Memory B cell (primary cell): ENCODE results near the gene TTYH3.
"Not testable (repeated sequence)": the region's sequence is repeated elsewhere in the genome, so short reads cannot be mapped to it uniquely, and the experiment has no call there.

ENCODE experiments used
- ATAC-seq: fragments of 150-1000 bp; cut with Tn5 transposase; 2 replicates; pipeline ENCODE4 v1.10.0; 2021; ENCODE audit warnings: low read depth, mild to moderate bottlenecking, moderate library complexity
- DNase-seq, 2 donors: peaks; one replicate each; pipeline ENCODE4 v3.0.0; 2022; ENCODE audit warnings: low spot score in 2 of 2
- H3K27ac Mint-ChIP-seq: one replicate; pipeline ENCODE4 v1.8.0; 2022; ENCODE audit warnings: mild to moderate bottlenecking, moderate library complexity, mixed read lengths
- H3K27me3 Mint-ChIP-seq: one replicate; pipeline ENCODE4 v1.8.0; 2022; ENCODE audit warnings: mixed read lengths
- H3K36me3 Mint-ChIP-seq: one replicate; pipeline ENCODE4 v1.8.0; 2022; ENCODE audit warnings: mild to moderate bottlenecking, mixed read lengths
- H3K4me1 Mint-ChIP-seq: one replicate; pipeline ENCODE4 v1.8.0; 2022; ENCODE audit warnings: mixed read lengths
- H3K4me3 Mint-ChIP-seq: one replicate; pipeline ENCODE4 v1.8.0; 2022; ENCODE audit warnings: mild to moderate bottlenecking, moderate library complexity, mixed read lengths
- H3K9me3 Mint-ChIP-seq: one replicate; pipeline ENCODE4 v1.8.0; 2022; ENCODE audit warnings: mixed read lengths

TTYH3 gene

DNA sequence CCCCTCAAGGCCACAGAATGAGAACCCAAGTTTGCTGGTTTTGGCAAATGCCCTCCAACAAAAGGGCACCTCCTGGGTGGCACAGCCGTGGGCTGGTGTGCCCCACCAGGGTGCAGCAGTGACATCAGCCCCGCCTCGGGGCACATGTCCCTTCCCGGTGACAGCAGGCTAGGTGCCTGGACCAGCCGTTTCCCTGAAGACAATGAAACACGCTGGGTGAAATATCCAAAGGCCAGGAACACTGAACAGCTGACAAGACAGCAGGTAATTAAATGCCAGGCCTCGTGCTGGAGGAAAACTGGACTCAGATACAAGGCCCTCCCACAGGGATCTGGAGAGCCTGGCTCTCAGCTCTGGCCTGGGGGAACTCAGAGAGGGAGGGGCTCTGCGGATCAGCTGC lies 44.8 kb downstream of the TTYH3 start:
- not testable (repeated sequence) for H3K27ac Mint-ChIP-seq, H3K27me3 Mint-ChIP-seq, H3K4me1 Mint-ChIP-seq, H3K9me3 Mint-ChIP-seq, H3K36me3 Mint-ChIP-seq, H3K4me3 Mint-ChIP-seq, ATAC-seq, DNase-seq

DNA sequence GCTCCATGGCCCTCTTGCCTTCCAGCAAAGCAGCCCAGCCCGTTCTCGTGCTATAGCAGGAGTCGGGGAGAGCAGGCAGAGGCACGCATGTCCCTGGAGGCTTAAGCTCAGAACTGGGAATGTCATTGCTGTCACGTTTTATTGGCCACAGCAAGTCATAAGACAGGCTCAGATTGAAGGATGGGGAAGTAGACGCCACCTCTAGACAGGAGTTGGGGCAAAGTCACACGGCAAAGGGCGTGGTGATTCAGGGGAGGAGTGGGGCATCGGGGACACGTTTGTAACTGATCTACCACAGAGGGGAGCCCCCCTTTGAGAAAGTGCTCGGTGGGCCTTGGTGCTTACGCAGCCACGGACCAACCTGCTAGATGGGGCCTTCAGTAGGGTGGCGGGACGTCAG lies 46.7 kb downstream of the TTYH3 start:
- not testable (repeated sequence) for H3K4me1 Mint-ChIP-seq, H3K27ac Mint-ChIP-seq, H3K4me3 Mint-ChIP-seq, H3K9me3 Mint-ChIP-seq, ATAC-seq, DNase-seq, H3K36me3 Mint-ChIP-seq
- peaks cover 12% of the 10 kb centered on the region for H3K27me3 Mint-ChIP-seq

DNA sequence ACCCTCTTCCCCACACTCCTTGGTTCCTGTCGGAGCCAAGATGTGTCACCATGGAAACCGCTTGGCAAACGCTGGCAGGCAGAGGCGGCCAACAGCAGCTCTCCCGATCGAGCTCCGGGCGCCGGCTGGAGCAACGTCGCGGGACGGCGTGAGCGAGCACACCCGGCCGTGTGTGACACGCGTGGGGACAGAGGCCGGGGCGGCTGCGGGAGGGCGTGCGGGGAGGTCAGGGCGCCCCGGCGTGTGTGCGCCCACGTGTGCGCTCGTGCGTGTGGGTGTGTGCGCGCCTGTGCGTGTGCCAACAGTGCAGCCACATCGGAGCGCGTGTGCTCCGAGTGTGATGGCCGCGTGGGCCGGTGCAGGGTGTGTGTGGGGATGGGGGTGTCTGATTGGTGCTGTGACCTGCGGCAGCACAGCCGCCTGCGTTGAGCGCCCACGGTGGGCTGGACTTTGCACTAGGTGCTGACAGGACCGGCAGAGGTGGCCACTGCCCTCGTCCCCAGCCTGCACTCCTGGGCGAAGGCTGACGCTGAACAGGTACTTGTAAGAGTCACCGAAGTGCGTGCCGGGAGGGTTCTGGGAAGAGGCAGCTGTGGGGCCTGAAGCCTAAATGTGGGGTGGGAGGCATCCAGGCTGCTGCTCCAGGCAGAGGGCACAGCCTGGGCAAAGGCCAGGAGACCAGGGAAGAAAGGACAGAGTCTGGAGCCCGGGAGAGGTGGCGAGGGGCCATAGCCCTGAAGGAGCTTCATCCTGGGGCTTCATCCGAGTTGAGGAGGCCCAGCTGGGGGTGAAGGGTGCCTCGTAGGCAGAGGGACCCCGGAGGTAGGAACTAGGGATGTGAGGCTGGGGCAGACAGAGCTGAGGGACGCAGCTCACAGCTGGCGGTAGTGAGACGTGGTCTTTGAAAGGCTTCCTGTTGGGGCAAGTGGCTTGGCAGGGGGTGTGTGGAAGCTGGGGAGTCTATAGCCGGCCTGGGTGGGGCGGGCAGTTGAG lies 47.6 kb downstream of the TTYH3 start:
- H3K4me1 Mint-ChIP-seq, H3K4me3 Mint-ChIP-seq, H3K9me3 Mint-ChIP-seq, H3K27ac Mint-ChIP-seq, ATAC-seq, DNase-seq, H3K36me3 Mint-ChIP-seq: not testable (repeated sequence)
- H3K27me3 Mint-ChIP-seq, result peaks cover 14% of the 10 kb centered on the region

DNA sequence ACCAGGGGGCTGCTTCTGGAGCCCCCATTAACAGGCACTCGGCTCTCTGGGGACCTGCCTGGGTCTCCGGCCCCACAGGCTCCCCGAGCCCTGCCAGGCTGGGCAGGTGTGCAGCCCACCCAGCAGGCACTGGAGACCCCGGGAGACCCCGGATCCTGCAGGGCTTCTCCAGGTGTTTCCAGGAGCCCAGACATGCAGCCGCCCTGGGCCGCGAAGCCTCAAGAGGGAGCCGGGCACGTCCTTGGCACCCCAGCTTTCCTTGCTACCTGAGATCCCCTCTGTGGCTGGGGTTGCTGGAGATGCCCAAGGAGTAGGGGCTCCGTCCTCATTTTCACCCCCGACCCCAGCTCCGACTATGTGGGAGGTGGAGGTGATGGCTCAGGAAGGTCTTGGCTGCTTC lies 48.5 kb downstream of the TTYH3 start:
- H3K9me3 Mint-ChIP-seq, result no peaks in the 10 kb centered on the region
- no peak overlapping the region for H3K27ac Mint-ChIP-seq
- peaks cover 15% of the 10 kb centered on the region for H3K27me3 Mint-ChIP-seq
- DNase-seq (no peak), ATAC-seq (no peak)
- no peaks in the 10 kb centered on the region for H3K36me3 Mint-ChIP-seq
- H3K4me1 Mint-ChIP-seq, result no peaks in the 10 kb centered on the region
- no peak overlapping the region for H3K4me3 Mint-ChIP-seq

DNA sequence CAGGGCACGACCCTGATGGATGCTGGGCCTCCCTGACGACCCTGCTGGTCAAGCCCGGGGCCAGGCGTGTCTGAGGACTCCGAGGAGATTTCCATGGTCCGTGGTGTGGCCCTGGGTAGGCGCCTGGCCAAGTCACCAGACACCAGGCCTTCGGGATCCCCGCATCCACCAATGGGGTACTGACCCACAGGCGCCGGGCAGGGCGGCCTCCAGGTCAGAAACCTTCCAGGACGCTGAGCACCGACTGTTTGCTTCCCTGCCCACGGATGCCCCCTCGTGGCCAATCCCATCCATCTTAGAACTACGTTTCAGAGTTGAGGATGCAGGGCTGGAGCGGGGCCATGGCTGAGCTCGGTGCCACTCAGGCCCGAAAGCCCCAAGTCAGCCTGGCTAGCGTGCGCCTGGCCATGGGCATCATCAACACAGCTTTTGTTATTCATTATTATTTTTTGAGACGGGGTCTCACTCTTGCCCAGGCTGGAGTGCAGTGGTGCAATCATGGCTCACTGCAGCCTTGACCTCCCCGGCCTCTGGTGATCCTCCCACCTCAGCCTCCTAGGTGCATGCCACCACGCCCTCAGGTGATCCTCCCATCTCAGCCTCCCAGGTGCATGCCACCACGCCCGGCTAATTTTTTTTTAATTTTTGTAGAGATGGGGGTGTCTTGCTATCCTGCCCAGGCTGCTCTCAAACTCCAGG lies 49.2 kb downstream of the TTYH3 start:
- DNase-seq (peak; percentile 58), ATAC-seq (peak; percentile 75)
- H3K27ac Mint-ChIP-seq, result no peak overlapping the region
- H3K36me3 Mint-ChIP-seq, result no peaks in the 10 kb centered on the region
- no peak overlapping the region for H3K4me3 Mint-ChIP-seq
- H3K4me1 Mint-ChIP-seq, result no peaks in the 10 kb centered on the region
- H3K9me3 Mint-ChIP-seq, result no peaks in the 10 kb centered on the region
- peaks cover 15% of the 10 kb centered on the region for H3K27me3 Mint-ChIP-seq

DNA sequence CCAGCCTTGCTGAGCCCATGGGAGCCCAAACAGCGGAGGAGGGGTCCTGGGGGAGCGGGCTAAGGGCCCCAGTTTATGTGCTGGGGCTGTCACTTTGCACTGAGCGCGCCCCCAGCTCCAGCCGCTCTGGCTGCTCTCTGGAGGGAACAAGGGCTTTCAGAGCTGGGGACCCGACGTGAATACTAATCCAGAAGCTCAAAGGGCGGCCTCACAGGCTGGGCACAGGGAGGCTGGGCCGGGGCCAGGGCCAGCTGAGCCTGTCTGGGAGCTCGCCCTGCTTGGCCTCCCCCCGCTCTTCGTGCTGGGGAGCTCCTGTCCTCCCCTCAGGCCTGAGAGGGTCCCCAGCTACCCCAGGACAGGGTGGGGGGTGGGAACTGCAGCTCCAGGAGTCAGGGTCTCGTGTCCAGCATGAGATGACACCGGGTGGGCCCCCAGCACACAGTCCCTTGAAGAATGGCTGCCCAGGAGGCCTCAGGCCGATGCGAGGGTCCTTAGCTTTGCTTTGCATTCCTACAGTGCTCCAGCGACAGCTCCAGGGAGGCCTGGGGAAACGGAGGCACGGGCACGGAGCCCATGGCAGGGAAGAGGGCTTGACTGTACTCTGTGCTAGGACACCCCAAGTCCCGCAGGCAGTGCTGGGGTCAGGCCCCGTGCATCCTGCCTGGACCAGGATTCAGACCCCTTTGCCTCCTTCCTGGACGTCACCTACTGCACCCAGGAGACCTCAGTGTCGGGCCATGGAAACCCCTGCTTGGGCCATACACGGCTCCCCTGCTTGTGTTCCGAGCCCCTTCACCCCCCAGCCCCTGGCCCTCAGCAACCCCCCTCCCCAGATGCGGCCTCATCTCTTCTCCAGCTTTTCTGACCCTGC lies 50.4 kb downstream of the TTYH3 start:
- H3K27ac Mint-ChIP-seq, result no peak overlapping the region
- no peaks in the 10 kb centered on the region for H3K9me3 Mint-ChIP-seq
- ATAC-seq, result no peak
- H3K36me3 Mint-ChIP-seq, result no peaks in the 10 kb centered on the region
- peaks cover under 1% of the 10 kb centered on the region for H3K4me1 Mint-ChIP-seq
- peaks cover 15% of the 10 kb centered on the region for H3K27me3 Mint-ChIP-seq
- DNase-seq, result no peak
- no peak overlapping the region for H3K4me3 Mint-ChIP-seq

DNA sequence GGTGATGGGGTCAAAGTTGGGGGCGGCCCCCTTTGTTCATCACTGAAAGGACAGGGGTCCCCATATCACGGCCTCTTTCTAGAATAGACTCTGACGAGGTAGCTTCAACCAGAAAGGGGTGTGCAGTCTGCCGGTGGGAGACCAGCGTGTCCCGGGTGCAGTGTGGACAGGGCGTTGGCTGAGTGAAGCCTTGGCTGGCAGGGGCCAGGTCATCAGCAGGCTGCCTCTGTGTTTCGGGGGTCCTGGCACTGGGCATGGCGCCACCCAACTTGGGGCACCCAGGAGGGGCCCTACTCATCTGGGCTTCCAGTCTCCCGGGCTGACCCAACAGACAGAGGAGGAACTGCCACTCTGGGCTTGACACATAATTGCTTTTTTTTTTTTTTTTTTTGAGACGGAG lies 52.7 kb downstream of the TTYH3 start:
- DNase-seq (no peak), ATAC-seq (no peak)
- H3K27ac Mint-ChIP-seq, result no peak overlapping the region
- peaks cover 22% of the 10 kb centered on the region for H3K27me3 Mint-ChIP-seq
- no peaks in the 10 kb centered on the region for H3K9me3 Mint-ChIP-seq
- H3K4me1 Mint-ChIP-seq, result peaks cover 10% of the 10 kb centered on the region
- H3K4me3 Mint-ChIP-seq, result no peak overlapping the region
- no peaks in the 10 kb centered on the region for H3K36me3 Mint-ChIP-seq

DNA sequence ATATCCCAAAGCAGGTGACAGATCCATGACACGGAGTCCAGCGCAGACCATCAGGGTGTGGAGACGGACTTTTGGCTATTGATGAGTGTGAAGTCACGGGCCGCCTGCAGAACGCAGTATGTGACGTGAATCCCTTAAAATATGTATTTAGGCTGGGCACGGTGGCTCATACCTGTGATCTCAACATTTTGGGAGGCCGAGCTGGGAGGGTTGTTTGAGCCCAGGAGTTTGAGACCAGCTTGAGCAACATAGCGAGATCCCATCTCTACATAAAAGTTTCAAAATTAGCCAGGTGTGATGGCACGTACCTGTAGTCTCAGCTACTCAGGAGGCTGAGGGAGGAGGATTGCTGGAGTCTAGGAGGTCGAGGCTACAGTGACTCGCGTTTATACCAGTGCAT lies 54.3 kb downstream of the TTYH3 start:
- no peak overlapping the region for H3K27ac Mint-ChIP-seq
- H3K4me3 Mint-ChIP-seq, result no peak overlapping the region
- peaks cover 26% of the 10 kb centered on the region for H3K27me3 Mint-ChIP-seq
- DNase-seq, result no peak
- H3K9me3 Mint-ChIP-seq, result no peaks in the 10 kb centered on the region
- ATAC-seq, result no peak
- no peaks in the 10 kb centered on the region for H3K36me3 Mint-ChIP-seq
- H3K4me1 Mint-ChIP-seq, result peaks cover 12% of the 10 kb centered on the region

DNA sequence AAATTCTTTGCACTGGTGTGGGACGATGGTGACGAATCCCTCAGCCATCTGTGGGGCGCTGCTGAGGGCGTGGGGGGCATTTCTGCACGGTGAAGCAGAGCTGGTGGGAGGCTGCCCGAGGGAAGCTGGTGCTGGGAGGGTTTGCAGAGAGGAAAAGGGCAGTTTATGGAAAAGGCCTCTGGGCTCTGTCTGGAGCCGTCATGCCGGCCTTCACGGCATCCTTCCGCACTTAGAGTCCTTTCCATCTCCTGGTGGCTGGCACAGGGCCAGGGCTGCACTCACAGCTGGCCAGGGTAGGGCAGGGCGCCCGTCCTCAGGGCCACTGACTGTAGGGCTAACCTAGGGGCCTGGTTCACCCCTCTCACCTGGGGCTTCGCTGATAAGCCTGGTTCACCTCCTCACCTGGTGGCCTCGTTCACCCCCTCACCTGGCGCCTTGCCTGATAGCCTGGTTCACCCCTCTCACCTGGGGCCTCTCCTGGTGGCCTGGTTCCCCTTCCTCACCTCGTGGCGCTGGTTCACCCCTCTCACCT lies 55.6 kb downstream of the TTYH3 start:
- Mint-ChIP-seq H3K9me3 (no peaks in the 10 kb centered on the region), H3K4me3 (no peak overlapping the region), H3K4me1 (peaks cover 12% of the 10 kb centered on the region), H3K27ac (no peak overlapping the region), H3K27me3 (peaks cover 25% of the 10 kb centered on the region), H3K36me3 (no peaks in the 10 kb centered on the region)
- ATAC-seq (no peak), DNase-seq (no peak)

DNA sequence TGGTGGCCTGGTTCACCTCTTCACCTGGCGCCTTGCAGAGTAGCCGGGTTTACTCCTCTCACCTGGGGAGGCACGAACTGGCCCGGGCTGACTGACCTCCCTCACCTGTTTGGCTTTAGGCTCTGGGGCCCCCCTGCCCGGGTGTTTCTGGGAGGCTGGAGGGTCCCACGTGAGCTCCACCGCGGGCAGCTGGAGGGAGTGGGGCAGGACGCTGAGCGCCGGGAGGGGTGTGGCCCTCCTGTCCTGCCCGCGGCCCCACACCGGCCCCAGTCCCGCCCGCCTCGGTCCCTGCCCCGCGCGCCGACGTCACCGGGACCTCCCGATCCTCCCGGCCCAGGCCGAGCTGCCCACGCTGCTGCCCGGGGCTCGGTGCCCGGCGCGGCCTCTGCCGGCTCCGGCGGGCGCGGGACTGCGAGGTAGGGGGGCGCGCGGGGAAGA lies 56.1 kb downstream of the TTYH3 start, which contains the start of gene AMZ1:
TSS of gene AMZ1 (plus strand) at position 322 of the 438 bp plus-strand sequence. CDS start 12,250 bp downstream, outside the sequence.
- peaks cover 21% of the 10 kb centered on the region for H3K27me3 Mint-ChIP-seq
- no peaks in the 10 kb centered on the region for H3K9me3 Mint-ChIP-seq
- DNase-seq (no peak), ATAC-seq (no peak)
- peaks cover 12% of the 10 kb centered on the region for H3K4me1 Mint-ChIP-seq
- peak within 1 kb of the TSS; percentile 72 for H3K4me3 Mint-ChIP-seq
- no peaks in the 10 kb centered on the region for H3K36me3 Mint-ChIP-seq
- H3K27ac Mint-ChIP-seq, result no peak within 1 kb of the TSS

DNA sequence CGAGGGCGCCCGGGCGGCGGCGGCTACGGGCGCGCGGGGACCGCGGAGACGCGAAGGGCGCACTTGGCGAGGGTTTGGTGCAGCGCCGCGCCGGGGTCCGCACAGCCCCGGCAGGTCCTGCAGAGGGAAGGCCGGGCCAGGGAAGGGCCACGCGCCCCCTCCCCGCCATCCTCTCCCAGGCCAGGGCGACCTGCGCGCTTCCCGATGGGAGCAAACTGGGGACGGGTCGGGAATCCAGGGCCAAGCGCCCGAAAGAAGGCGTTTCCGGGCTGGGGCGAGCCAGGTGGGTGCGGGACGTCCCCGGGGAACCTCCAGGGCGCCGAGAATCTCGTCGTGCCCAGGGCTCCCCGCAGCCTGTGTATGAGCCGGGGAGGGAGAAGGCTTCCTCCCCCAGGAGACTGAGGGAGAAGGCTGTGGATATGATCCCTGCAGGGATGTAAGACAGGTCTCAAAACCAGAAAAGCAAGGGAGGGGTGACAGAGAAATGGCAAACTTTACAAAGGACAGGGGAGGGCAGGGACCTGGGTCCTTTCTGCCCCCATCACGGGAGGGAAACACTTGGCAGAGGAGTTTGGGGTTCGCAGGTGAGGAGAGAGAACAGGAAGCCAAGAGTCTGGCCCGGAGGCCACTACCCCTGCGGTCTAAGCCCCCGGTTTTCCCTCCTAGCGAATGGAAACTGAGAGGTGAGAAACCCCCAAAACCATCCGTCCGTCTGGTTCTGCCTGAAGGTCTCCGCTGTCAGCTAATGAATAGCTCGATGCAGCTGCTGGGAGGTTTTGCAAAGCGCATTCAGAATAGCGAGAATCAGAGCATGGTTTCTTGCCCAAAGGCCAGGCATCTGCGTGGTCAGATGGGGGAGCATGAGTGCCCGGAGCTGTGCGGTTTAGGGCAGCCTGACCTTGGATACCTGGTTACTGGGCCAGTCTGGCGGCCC lies 56.9 kb downstream of the TTYH3 start:
- Mint-ChIP-seq H3K36me3 (no peaks in the 10 kb centered on the region), H3K4me1 (peaks cover 12% of the 10 kb centered on the region), H3K4me3 (peak overlapping the region; percentile 72), H3K27ac (no peak overlapping the region), H3K27me3 (peaks cover 18% of the 10 kb centered on the region), H3K9me3 (no peaks in the 10 kb centered on the region)
- no peak for DNase-seq
- peak; percentile 42 for ATAC-seq

DNA sequence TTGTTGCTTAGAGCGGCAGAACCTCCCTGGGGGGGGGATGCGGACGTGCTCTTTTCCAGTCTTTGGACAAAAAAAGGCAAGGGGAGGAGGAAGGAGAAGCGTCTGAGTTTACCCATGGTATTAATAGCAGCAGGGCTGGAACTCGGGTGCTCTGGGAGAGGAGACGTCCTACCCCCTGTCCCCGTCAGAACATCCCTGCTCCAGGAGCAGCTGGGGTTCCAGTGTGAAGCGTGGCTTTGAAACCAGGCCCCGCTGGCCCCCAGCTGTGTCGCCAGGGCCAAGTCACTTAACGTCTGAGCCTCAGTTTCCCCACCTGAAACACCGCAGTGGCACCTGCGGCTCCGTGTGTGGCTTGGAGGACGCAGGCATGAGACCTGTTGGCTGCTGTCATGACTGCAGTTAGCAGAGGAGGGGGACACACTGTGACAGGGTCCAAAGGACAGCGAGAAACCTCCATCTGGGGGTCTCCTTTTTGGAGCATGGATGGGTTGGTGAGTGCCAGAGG lies 57.6 kb downstream of the TTYH3 start:
- no peak overlapping the region for H3K27ac Mint-ChIP-seq
- peak overlapping the region; percentile 72 for H3K4me3 Mint-ChIP-seq
- H3K9me3 Mint-ChIP-seq, result no peaks in the 10 kb centered on the region
- DNase-seq, result no peak
- peaks cover 16% of the 10 kb centered on the region for H3K27me3 Mint-ChIP-seq
- H3K4me1 Mint-ChIP-seq, result peaks cover 12% of the 10 kb centered on the region
- no peak for ATAC-seq
- H3K36me3 Mint-ChIP-seq, result no peaks in the 10 kb centered on the region
